ENCODE data around the gene SACM1L.

SACM1L gene

GRCh38 chr3:45759851-45760250, 70.7 kb downstream of the SACM1L start:
- no peak overlapping the region for H3K9ac ChIP-seq (ENCODE audit: low read depth, low read length)
- H3K4me1 ChIP-seq (ENCODE audit: insufficient read depth, low read length) = peaks cover 10% of the 10 kb centered on the region
- H2AFZ ChIP-seq (ENCODE audit: low read depth, low read length) = no peak overlapping the region
- no peak overlapping the region for H3K27ac ChIP-seq (ENCODE audit: low read length)
- DNase-seq (no peak), ATAC-seq (ENCODE audit: insufficient read depth, low read depth) (no peak)
- no peak overlapping the region for H3K4me2 ChIP-seq (ENCODE audit: insufficient read depth, low read length)
- H3K27me3 ChIP-seq (ENCODE audit: insufficient read depth, low read length, poor library complexity) = no peaks in the 10 kb centered on the region
- H3K9me3 ChIP-seq (ENCODE audit: insufficient read depth, low read length, severe bottlenecking) = no peaks in the 10 kb centered on the region
- H4K20me1 ChIP-seq (ENCODE audit: insufficient read depth, low read length) = no peaks in the 10 kb centered on the region
- H3K4me3 ChIP-seq (ENCODE audit: low read depth in 1 of 2, low read length in 2 of 2) = no peak overlapping the region
- TF ChIP-seq EZH2 (IDR thresholded peaks at IDR 0.05; ENCODE audit: borderline replicate concordance, low read depth, low read length, severe bottlenecking) = no peak
- no peak for TF ChIP-seq CTCF (IDR thresholded peaks at IDR 0.05; ENCODE audit: borderline replicate concordance, extremely low read depth, low read length, poor library complexity, severe bottlenecking)
- no peaks in the 10 kb centered on the region for H3K79me2 ChIP-seq (ENCODE audit: insufficient read depth, low read length)
- 0 out of 2 replicates have a peak, but pooled peaks cover 10% of the 10 kb centered on the region for H3K36me3 ChIP-seq (ENCODE audit: insufficient read depth, low read length)

- H3K27ac ChIP-seq (ENCODE audit: low read length) = 0 out of 2 replicates have a peak overlapping the region, but pooled peaks have one; percentile 20
- ATAC-seq (ENCODE audit: insufficient read depth, low read depth) = peak; percentile 71
Measured at GRCh38 chr3:45760878-45761711, 71.9 kb downstream of the SACM1L start.

DNA sequence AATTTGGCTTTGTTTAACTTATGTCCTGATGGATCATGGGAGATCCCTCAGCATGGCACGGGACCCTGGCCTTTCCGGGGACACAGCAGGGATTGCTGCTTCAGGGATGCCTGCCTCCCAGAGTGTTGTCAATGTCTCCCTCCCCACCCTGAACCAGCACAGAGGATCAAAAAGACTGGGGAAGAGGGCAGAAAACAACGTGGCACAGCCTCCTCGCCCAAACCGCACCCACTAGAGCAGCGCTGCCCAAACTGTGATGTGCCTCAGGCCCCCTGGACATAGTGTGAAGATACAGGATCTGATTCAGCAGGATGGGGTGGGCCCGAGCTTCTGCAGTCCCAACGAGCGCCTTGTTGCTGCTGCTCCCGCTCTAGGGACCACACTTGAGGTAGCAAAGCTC, 72.6 kb downstream of the SACM1L start:
- H3K36me3 ChIP-seq (ENCODE audit: insufficient read depth, low read length) = peaks cover 17% of the 10 kb centered on the region; the same call in 1 of the 2 replicates
- no peaks in the 10 kb centered on the region for H4K20me1 ChIP-seq (ENCODE audit: insufficient read depth, low read length)
- H3K4me1 ChIP-seq (ENCODE audit: insufficient read depth, low read length) = peaks cover 10% of the 10 kb centered on the region
- no peaks in the 10 kb centered on the region for H3K9me3 ChIP-seq (ENCODE audit: insufficient read depth, low read length, severe bottlenecking)
- H3K27ac ChIP-seq (ENCODE audit: low read length) = 0 out of 2 replicates have a peak overlapping the region, but pooled peaks have one; percentile 20
- H3K9ac ChIP-seq (ENCODE audit: low read depth, low read length) = no peak overlapping the region
- no peaks in the 10 kb centered on the region for H3K79me2 ChIP-seq (ENCODE audit: insufficient read depth, low read length)
- no peak overlapping the region for H3K4me3 ChIP-seq (ENCODE audit: low read depth in 1 of 2, low read length in 2 of 2)
- H2AFZ ChIP-seq (ENCODE audit: low read depth, low read length) = no peak overlapping the region
- no peaks in the 10 kb centered on the region for H3K27me3 ChIP-seq (ENCODE audit: insufficient read depth, low read length, poor library complexity)
- ATAC-seq (ENCODE audit: insufficient read depth, low read depth) (no peak), DNase-seq (no peak)
- TF ChIP-seq CTCF (IDR thresholded peaks at IDR 0.05; ENCODE audit: borderline replicate concordance, extremely low read depth, low read length, poor library complexity, severe bottlenecking) (no peak), EZH2 (IDR thresholded peaks at IDR 0.05; ENCODE audit: borderline replicate concordance, low read depth, low read length, severe bottlenecking) (no peak)
- no peak overlapping the region for H3K4me2 ChIP-seq (ENCODE audit: insufficient read depth, low read length)

More at GRCh38 chr3:45760878-45761711, 71.9 kb downstream of the SACM1L start:
- peak; percentile 40 for DNase-seq
- Histone ChIP-seq H2AFZ (ENCODE audit: low read depth, low read length) (no peak overlapping the region), H3K36me3 (ENCODE audit: insufficient read depth, low read length) (peaks cover 17% of the 10 kb centered on the region; the same call in 1 of the 2 replicates), H3K27me3 (ENCODE audit: insufficient read depth, low read length, poor library complexity) (no peaks in the 10 kb centered on the region), H3K4me2 (ENCODE audit: insufficient read depth, low read length) (no peak overlapping the region), H4K20me1 (ENCODE audit: insufficient read depth, low read length) (no peaks in the 10 kb centered on the region), H3K4me1 (ENCODE audit: insufficient read depth, low read length) (peaks cover 10% of the 10 kb centered on the region), H3K9me3 (ENCODE audit: insufficient read depth, low read length, severe bottlenecking) (no peaks in the 10 kb centered on the region), H3K79me2 (ENCODE audit: insufficient read depth, low read length) (no peaks in the 10 kb centered on the region), H3K9ac (ENCODE audit: low read depth, low read length) (no peak overlapping the region), H3K4me3 (ENCODE audit: low read depth in 1 of 2, low read length in 2 of 2) (no peak overlapping the region)
- no peak for TF ChIP-seq EZH2 (IDR thresholded peaks at IDR 0.05; ENCODE audit: borderline replicate concordance, low read depth, low read length, severe bottlenecking)
- TF ChIP-seq CTCF (IDR thresholded peaks at IDR 0.05; ENCODE audit: borderline replicate concordance, extremely low read depth, low read length, poor library complexity, severe bottlenecking) = peak; percentile 80
